ENCODE measurements around the gene NBEA. TPM values are rescaled to one million over a fixed set of nuclear protein-coding genes. Genes with fewer than 3 reads are reported as not detected.

The NBEA gene
- total RNA-seq, 1 experiment from 2014 or later, result 4.1 TPM

- no peaks in the 10 kb centered on the region for H3K9me3 ChIP-seq (ENCODE audit: control insufficient read depth in 1 of 2, insufficient read depth in 1 of 2, low read depth in 1 of 2, low read length in 2 of 2)
- POLR2A ChIA-PET, result no interaction called here
- no peak overlapping the region for H3K4me3 ChIP-seq (replicated peaks in 1 of 2; ENCODE audit: low read depth in 1 of 2, low read length in 2 of 2)
- H2AFZ ChIP-seq (ENCODE audit: low read depth, low read length, poor library complexity, severe bottlenecking), result no peak overlapping the region
- CTCF ChIA-PET, result no interaction called here
- no peaks in the 10 kb centered on the region for H3K79me2 ChIP-seq (ENCODE audit: insufficient read depth, low read length)
- no peaks in the 10 kb centered on the region for H3K36me3 ChIP-seq (ENCODE audit: control insufficient read depth in 1 of 2, insufficient read depth in 2 of 2, low read length in 2 of 2)
- TF ChIP-seq POLR2AphosphoS5 (IDR thresholded peaks at IDR 0.05; ENCODE audit: low read depth, low read length) (no peak), EZH2phosphoT487 (IDR thresholded peaks at IDR 0.05; ENCODE audit: borderline replicate concordance) (no peak), SRF (IDR thresholded peaks at IDR 0.05; ENCODE audit: low read depth) (no peak), FOSL1 (IDR thresholded peaks at IDR 0.05; ENCODE audit: low read depth) (no peak), YY1 (IDR thresholded peaks at IDR 0.05; ENCODE audit: extremely low read depth, insufficient replicate concordance, low read depth, low read length) (no peak)
- H3K9me2 ChIP-seq (ENCODE audit: insufficient read depth), result no peaks in the 10 kb centered on the region
- RAD21 ChIA-PET (ENCODE audit: low non-redundant PET in 1 of 2, low total read pairs in 2 of 2, uncharacterized antibody in 2 of 2, unreplicated experiment in 2 of 2), result no interaction called here
- no peaks in the 10 kb centered on the region for H4K20me1 ChIP-seq (ENCODE audit: insufficient read depth)
- DNase-seq (ENCODE audit: low read depth, low spot score) (no peak), ATAC-seq (no peak)
- H3K27me3 ChIP-seq (ENCODE audit: insufficient read depth, low read length), result no peaks in the 10 kb centered on the region
- no peak overlapping the region for H3K9ac ChIP-seq (ENCODE audit: low read length)
- intact Hi-C loops (cut with micrococcal nuclease), result no loop called here
- no peak overlapping the region for H3K4me2 ChIP-seq (ENCODE audit: low read length)
- no peak overlapping the region for H3K27ac ChIP-seq (ENCODE audit: low read depth, low read length)
- BruUV-seq (replicated peaks), result no TSS peak
- no peaks in the 10 kb centered on the region for H3K4me1 ChIP-seq (ENCODE audit: control insufficient read depth in 1 of 2, insufficient read depth in 2 of 2, low read length in 2 of 2)
These were observed 536.4 kb downstream of the NBEA start for GRCh38 chr13:35478271-35479037.

GRCh38 chr13:35479038-35479492 lies 537.0 kb downstream of the NBEA start:
- BruUV-seq (replicated peaks), result no TSS peak
- H3K79me2 ChIP-seq (ENCODE audit: insufficient read depth, low read length), result no peaks in the 10 kb centered on the region
- H3K36me3 ChIP-seq (ENCODE audit: control insufficient read depth in 1 of 2, insufficient read depth in 2 of 2, low read length in 2 of 2), result no peaks in the 10 kb centered on the region
- ChIA-PET CTCF (no interaction called here), RAD21 (ENCODE audit: low non-redundant PET in 1 of 2, low total read pairs in 2 of 2, uncharacterized antibody in 2 of 2, unreplicated experiment in 2 of 2) (no interaction called here), POLR2A (no interaction called here)
- H3K9me2 ChIP-seq (ENCODE audit: insufficient read depth), result no peaks in the 10 kb centered on the region
- no peak for ATAC-seq
- H3K27me3 ChIP-seq (ENCODE audit: insufficient read depth, low read length), result no peaks in the 10 kb centered on the region
- DNase-seq (ENCODE audit: low read depth, low spot score), result no peak
- no peak overlapping the region for H3K9ac ChIP-seq (ENCODE audit: low read length)
- H3K4me2 ChIP-seq (ENCODE audit: low read length), result no peak overlapping the region
- no peaks in the 10 kb centered on the region for H4K20me1 ChIP-seq (ENCODE audit: insufficient read depth)
- no peaks in the 10 kb centered on the region for H3K4me1 ChIP-seq (ENCODE audit: control insufficient read depth in 1 of 2, insufficient read depth in 2 of 2, low read length in 2 of 2)
- no peak overlapping the region for H3K4me3 ChIP-seq (replicated peaks in 1 of 2; ENCODE audit: low read depth in 1 of 2, low read length in 2 of 2)
- H2AFZ ChIP-seq (ENCODE audit: low read depth, low read length, poor library complexity, severe bottlenecking), result no peak overlapping the region
- no peaks in the 10 kb centered on the region for H3K9me3 ChIP-seq (ENCODE audit: control insufficient read depth in 1 of 2, insufficient read depth in 1 of 2, low read depth in 1 of 2, low read length in 2 of 2)
- intact Hi-C loops (cut with micrococcal nuclease), result no loop called here
- no peak overlapping the region for H3K27ac ChIP-seq (ENCODE audit: low read depth, low read length)
- TF ChIP-seq CTCF (IDR thresholded peaks at IDR 0.05 in 2 of 3, conservative IDR thresholded peaks at IDR 0.05 in 1 of 3; ENCODE audit: borderline replicate concordance in 1 of 3, insufficient read depth in 1 of 3, low read depth in 2 of 3, low read length in 2 of 3) (no peak), FOSL1 (IDR thresholded peaks at IDR 0.05; ENCODE audit: low read depth) (no peak), YY1 (IDR thresholded peaks at IDR 0.05; ENCODE audit: extremely low read depth, insufficient replicate concordance, low read depth, low read length) (no peak), MAX (IDR thresholded peaks at IDR 0.05) (no peak), TCF7L2 (IDR thresholded peaks at IDR 0.05; ENCODE audit: borderline replicate concordance, extremely low read depth, insufficient read depth, insufficient read length) (no peak), SIN3A (IDR thresholded peaks at IDR 0.05; ENCODE audit: low read depth) (no peak), EGR1 (IDR thresholded peaks at IDR 0.05; ENCODE audit: low read depth) (no peak), SRF (IDR thresholded peaks at IDR 0.05; ENCODE audit: low read depth) (no peak), ZFX (IDR thresholded peaks at IDR 0.05) (no peak), EZH2phosphoT487 (IDR thresholded peaks at IDR 0.05; ENCODE audit: borderline replicate concordance) (no peak), ATF3 (IDR thresholded peaks at IDR 0.05) (no peak), CBX3 (IDR thresholded peaks at IDR 0.05; ENCODE audit: low read depth) (no peak), SP1 (IDR thresholded peaks at IDR 0.05; ENCODE audit: low read depth) (no peak), POLR2AphosphoS5 (IDR thresholded peaks at IDR 0.05; ENCODE audit: low read depth, low read length) (no peak), POLR2A (IDR thresholded peaks at IDR 0.05; ENCODE audit: borderline replicate concordance, extremely low read depth, insufficient read depth, insufficient read length) (no peak)
